SH-SY5Y (cell line): Measurements from ENCODE around the gene TOP2B.

Experiments used
- GATA2 ChIP-seq: IDR thresholded peaks from 2 replicates; pipeline ENCODE4 v1.6.1; 2011; ENCODE audit warnings: mild to moderate bottlenecking, low read depth, low read length
- GATA3 ChIP-seq: IDR thresholded peaks from 2 replicates; pipeline ENCODE4 v1.6.1; 2011; ENCODE audit warnings: low read depth, mild to moderate bottlenecking, low read length, moderate library complexity

DNA sequence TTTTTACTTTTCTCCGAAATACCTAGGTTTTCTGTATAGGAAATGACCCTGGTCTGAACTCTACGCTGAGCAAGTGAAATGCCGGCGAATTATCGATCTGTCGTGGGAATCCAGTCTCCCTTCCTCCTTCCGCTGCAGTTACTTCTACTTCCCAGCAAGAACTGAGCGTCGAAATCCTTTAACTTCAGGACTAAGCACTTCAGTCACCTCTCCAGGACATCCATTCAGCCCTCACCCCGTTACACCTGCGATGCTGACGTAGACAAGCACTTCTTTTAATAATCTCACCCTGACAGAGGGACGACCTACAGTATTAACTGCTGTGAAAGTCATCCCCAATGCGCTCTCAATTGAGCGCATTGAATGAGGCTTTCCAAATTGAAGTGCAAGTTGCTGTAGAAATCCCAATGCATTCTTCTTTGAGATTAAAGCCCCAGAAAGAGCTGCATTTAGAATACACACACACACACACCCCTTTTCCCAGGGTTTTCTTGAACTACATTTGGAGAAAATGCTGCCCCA, 1.3 kb downstream of the TOP2B start:
- TF ChIP-seq GATA3: no peak
- TF ChIP-seq GATA2: no peak
